ENCODE results near the gene CTNNA2.

The CTNNA2 gene

DNA sequence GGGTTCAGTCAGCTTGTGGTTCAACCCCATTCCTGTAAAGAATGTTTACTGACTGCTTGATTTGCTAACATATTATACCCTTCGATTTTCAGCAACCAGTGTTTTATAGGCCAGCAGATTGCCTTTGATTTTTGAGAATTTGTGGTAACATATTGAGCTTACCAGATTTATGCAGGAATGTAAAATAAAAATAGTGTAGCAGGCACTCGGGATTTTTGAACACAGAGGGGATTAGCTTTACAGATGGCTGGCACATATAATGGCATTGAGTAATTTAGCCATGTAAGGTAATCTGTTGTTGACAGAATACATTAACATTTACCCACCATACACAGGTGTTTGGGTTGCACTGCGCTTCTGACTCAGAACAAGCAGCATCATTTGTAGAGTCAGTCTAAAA, 437.7 kb downstream of the CTNNA2 start:
- H3K4me3 ChIP-seq (ENCODE audit: control insufficient read depth, low read depth, low read length), result no peak overlapping the region
- TF ChIP-seq, protein P1, sequence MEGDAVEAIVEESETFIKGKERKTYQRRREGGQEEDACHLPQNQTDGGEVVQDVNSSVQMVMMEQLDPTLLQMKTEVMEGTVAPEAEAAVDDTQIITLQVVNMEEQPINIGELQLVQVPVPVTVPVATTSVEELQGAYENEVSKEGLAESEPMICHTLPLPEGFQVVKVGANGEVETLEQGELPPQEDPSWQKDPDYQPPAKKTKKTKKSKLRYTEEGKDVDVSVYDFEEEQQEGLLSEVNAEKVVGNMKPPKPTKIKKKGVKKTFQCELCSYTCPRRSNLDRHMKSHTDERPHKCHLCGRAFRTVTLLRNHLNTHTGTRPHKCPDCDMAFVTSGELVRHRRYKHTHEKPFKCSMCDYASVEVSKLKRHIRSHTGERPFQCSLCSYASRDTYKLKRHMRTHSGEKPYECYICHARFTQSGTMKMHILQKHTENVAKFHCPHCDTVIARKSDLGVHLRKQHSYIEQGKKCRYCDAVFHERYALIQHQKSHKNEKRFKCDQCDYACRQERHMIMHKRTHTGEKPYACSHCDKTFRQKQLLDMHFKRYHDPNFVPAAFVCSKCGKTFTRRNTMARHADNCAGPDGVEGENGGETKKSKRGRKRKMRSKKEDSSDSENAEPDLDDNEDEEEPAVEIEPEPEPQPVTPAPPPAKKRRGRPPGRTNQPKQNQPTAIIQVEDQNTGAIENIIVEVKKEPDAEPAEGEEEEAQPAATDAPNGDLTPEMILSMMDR (IDR thresholded peaks at IDR 0.05; ENCODE audit: control insufficient read depth, insufficient read depth, low read depth, low read length, missing control alignments), result no peak

DNA sequence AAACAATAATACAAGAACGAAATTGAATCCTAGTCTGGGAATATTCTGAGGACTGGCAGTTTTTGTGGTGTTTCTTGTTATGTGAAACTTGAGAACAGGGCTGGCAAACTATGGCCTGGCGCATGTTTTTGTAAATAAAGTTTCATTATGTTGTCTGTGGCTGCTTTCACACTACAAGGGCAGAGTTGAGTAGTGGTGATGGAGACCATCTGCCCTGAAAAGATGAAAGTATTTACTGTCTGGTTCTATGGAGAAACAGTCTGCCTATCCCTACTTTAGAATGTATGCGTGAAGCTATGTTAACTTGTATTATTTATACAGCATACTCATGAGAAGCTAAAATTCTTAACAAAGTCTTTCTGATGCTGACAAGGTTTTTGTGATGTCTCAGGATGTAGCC, 439.8 kb downstream of the CTNNA2 start:
- TF ChIP-seq, protein P1 (IDR thresholded peaks at IDR 0.05; ENCODE audit: control insufficient read depth, insufficient read depth, low read depth, low read length, missing control alignments), result no peak
- H3K4me3 ChIP-seq (ENCODE audit: control insufficient read depth, low read depth, low read length), result no peak overlapping the region
- no peak for DNase-seq (ENCODE audit: low read depth)

More for the DNA sequence above, 437.7 kb downstream of the CTNNA2 start:
- DNase-seq (ENCODE audit: low read depth), result no peak

DNA sequence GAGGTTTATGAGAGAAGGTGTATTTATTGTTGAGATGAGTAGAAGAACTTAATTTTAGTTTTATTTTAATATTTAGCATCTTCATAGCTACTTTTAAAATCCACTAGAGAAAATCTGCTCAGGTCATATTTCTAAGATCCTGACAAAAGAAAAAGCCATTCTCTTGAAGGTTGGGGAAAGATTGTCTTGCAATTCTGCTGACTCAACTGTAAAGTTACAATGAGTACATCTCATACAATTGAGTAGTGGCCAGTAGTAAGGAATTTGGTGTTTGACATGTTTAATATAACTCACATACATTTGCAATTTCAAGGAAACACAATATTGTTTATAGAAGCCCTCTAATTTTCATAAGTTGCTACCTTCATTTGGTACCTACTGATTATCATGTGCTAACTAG, 447.2 kb downstream of the CTNNA2 start:
- TF ChIP-seq, protein P1 (IDR thresholded peaks at IDR 0.05; ENCODE audit: control insufficient read depth, insufficient read depth, low read depth, low read length, missing control alignments), result no peak
- no peak overlapping the region for H3K4me3 ChIP-seq (ENCODE audit: control insufficient read depth, low read depth, low read length)
- no peak for DNase-seq (ENCODE audit: low read depth)

DNA sequence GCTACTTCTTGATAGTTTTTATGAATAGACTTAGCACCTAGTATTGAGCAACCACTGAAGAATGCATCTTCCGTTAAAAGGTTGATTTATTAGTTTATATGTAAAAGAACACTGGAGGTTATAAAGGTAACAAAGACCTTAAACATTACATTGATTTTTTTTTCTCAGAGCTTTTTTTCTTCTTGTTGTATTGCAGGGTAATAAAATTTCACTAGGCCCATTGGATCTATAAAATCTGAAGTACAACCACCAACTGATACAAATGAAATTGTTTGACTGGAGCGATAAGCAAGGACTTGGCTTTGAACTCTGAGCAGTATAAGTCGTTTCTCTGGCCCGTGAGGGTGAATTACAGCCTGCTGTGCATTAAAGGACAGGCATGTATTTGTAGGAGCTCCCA, 447.7 kb downstream of the CTNNA2 start:
- TF ChIP-seq, protein P1 (IDR thresholded peaks at IDR 0.05; ENCODE audit: control insufficient read depth, insufficient read depth, low read depth, low read length, missing control alignments), result no peak
- no peak for DNase-seq (ENCODE audit: low read depth)
- no peak overlapping the region for H3K4me3 ChIP-seq (ENCODE audit: control insufficient read depth, low read depth, low read length)

DNA sequence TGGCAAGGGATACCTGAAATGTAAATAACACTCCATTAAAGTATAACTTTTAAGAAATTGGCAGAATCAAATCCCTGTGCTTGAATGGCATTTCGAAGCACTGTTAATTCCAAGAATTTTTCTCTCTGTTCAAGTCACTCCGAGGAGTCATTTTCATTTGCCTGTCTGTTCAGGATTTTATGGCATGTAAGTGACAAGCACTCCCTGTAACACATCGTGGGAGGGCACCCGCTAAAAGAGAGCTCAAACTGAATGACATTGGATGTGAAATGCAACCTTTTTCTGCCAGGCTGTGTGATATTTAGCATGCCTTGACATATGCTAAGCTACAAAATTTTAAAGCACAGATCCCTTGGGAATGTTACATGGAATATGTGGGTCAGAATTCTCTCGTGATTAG, 452.1 kb downstream of the CTNNA2 start:
- no peak for DNase-seq (ENCODE audit: low read depth)
- TF ChIP-seq, protein P1 (IDR thresholded peaks at IDR 0.05; ENCODE audit: control insufficient read depth, insufficient read depth, low read depth, low read length, missing control alignments), result no peak
- no peak overlapping the region for H3K4me3 ChIP-seq (ENCODE audit: control insufficient read depth, low read depth, low read length)

DNA sequence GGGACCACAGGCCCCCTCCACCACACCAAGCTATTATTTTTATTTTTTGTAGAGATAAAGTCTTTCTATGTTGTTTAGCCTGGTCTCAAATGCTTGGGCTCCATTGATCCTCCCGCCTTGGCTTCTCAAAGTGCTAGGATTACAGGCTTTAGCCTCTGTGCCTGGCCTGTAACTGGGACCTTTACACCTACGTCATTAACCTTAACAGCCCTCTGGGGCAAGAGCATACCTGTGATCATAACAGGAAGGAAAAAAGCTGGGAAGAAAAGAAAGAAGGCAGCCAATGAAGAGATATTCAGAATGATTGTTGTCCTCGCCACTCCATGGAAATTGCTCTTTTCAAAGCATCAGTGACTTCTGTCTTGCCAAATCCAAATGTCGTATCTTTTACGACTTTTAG, 453.5 kb downstream of the CTNNA2 start:
- no peak for DNase-seq (ENCODE audit: low read depth)
- TF ChIP-seq, protein P1 (IDR thresholded peaks at IDR 0.05; ENCODE audit: control insufficient read depth, insufficient read depth, low read depth, low read length, missing control alignments), result no peak
- no peak overlapping the region for H3K4me3 ChIP-seq (ENCODE audit: control insufficient read depth, low read depth, low read length)

DNA sequence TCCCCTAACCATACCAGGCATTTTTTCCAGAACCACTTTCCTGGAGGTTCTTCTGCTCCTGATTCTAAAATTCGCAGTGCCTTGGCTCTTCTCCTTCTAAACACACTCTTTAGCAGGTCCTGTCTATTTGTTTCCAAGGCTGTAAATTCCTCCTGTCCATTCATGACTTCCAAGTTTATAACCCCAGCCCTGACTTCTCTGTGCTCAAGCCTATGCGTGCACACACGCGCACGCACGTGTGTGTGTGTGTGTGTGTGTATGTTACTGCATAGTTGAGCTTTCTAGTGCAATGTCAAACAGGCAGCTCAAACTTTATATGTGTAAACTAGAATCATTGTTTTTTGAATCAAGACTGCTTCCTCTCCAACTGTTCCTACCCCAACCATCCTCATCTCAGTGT, 454.0 kb downstream of the CTNNA2 start:
- TF ChIP-seq, protein P1 (IDR thresholded peaks at IDR 0.05; ENCODE audit: control insufficient read depth, insufficient read depth, low read depth, low read length, missing control alignments), result no peak
- no peak overlapping the region for H3K4me3 ChIP-seq (ENCODE audit: control insufficient read depth, low read depth, low read length)
- DNase-seq (ENCODE audit: low read depth), result no peak
